ENCODE measurements around the gene TRPM2. TPM values are rescaled to one million over a fixed set of nuclear protein-coding genes. Genes with fewer than 3 reads are reported as not detected.

TRPM2 gene
- total RNA-seq, 1 donor from 2014 or later = 0.09 TPM

- TF ChIP-seq CTCF (IDR thresholded peaks at IDR 0.05; ENCODE audit: unreplicated experiment) = no peak
- no peaks in the 10 kb centered on the region for H3K4me1 Mint-ChIP-seq
- H3K27me3 Mint-ChIP-seq (ENCODE audit: low read depth) = peaks cover 6% of the 10 kb centered on the region
- H3K4me3 Mint-ChIP-seq = no peak overlapping the region
- no peak overlapping the region for H3K27ac Mint-ChIP-seq
- no peak for DNase-seq (ENCODE audit: low spot score in 2 of 2, unreplicated experiment in 2 of 2)
- H3K9me3 Mint-ChIP-seq = peaks cover 11% of the 10 kb centered on the region
- peaks cover 2% of the 10 kb centered on the region for H3K36me3 Mint-ChIP-seq
Observed at GRCh38 chr21:44406953-44407352, 53.5 kb downstream of the TRPM2 start.

GRCh38 chr21:44407493-44407892 is 54.1 kb downstream of the TRPM2 start:
- Mint-ChIP-seq H3K27ac (no peak overlapping the region), H3K27me3 (ENCODE audit: low read depth) (peaks cover 11% of the 10 kb centered on the region), H3K9me3 (peaks cover 16% of the 10 kb centered on the region), H3K4me3 (no peak overlapping the region), H3K36me3 (peaks cover 2% of the 10 kb centered on the region), H3K4me1 (no peaks in the 10 kb centered on the region)
- DNase-seq (ENCODE audit: low spot score in 2 of 2, unreplicated experiment in 2 of 2) = no peak
- no peak for TF ChIP-seq CTCF (IDR thresholded peaks at IDR 0.05; ENCODE audit: unreplicated experiment)

GRCh38 chr21:44408226-44408625 is 54.8 kb downstream of the TRPM2 start:
- no peak for TF ChIP-seq CTCF (IDR thresholded peaks at IDR 0.05; ENCODE audit: unreplicated experiment)
- H3K4me3 Mint-ChIP-seq = no peak overlapping the region

GRCh38 chr21:44413566-44414290 is 60.3 kb downstream of the TRPM2 start:
- Mint-ChIP-seq H3K27ac (no peak overlapping the region), H3K36me3 (peaks cover 2% of the 10 kb centered on the region), H3K4me3 (no peak overlapping the region), H3K27me3 (ENCODE audit: low read depth) (peaks cover 27% of the 10 kb centered on the region), H3K4me1 (peaks cover 3% of the 10 kb centered on the region), H3K9me3 (peaks cover 15% of the 10 kb centered on the region)
- TF ChIP-seq CTCF (IDR thresholded peaks at IDR 0.05; ENCODE audit: unreplicated experiment) = no peak
- DNase-seq (ENCODE audit: low spot score in 2 of 2, unreplicated experiment in 2 of 2) = peak in 1 of 2 experiments; percentile 20

More at GRCh38 chr21:44408226-44408625, 54.8 kb downstream of the TRPM2 start:
- Mint-ChIP-seq H3K27me3 (ENCODE audit: low read depth) (peaks cover 15% of the 10 kb centered on the region), H3K4me1 (no peaks in the 10 kb centered on the region), H3K27ac (no peak overlapping the region), H3K36me3 (peaks cover 2% of the 10 kb centered on the region), H3K9me3 (peaks cover 18% of the 10 kb centered on the region)
- no peak for DNase-seq (ENCODE audit: low spot score in 2 of 2, unreplicated experiment in 2 of 2)

GRCh38 chr21:44414291-44415072 is 61.1 kb downstream of the TRPM2 start:
- no peak overlapping the region for H3K4me3 Mint-ChIP-seq
- H3K4me1 Mint-ChIP-seq = peaks cover 3% of the 10 kb centered on the region
- H3K9me3 Mint-ChIP-seq = peaks cover 13% of the 10 kb centered on the region
- DNase-seq (ENCODE audit: low spot score in 2 of 2, unreplicated experiment in 2 of 2) = peak in 1 of 2 experiments; percentile 24
- peaks cover 27% of the 10 kb centered on the region for H3K27me3 Mint-ChIP-seq (ENCODE audit: low read depth)
- no peak overlapping the region for H3K27ac Mint-ChIP-seq
- no peaks in the 10 kb centered on the region for H3K36me3 Mint-ChIP-seq
- TF ChIP-seq CTCF (IDR thresholded peaks at IDR 0.05; ENCODE audit: unreplicated experiment) = no peak

Measured in mesothelial cell of epicardium (in vitro differentiated cells).